OCI-LY1 (cell line): ENCODE measurements around the gene CEP126.

Experiments
- CTCF ChIP-seq: fragments of 200-600 bp; sonication (generic), shearing (Covaris generic); IDR thresholded peaks from 2 replicates; pipeline ENCODE4 v1.5.1; 2017; ENCODE audit warnings: mild to moderate bottlenecking, antibody characterized with exemption, low read length, moderate library complexity, mixed read lengths
- EZH2 ChIP-seq: fragments of 200-600 bp; sonication (generic), shearing (Covaris generic); IDR thresholded peaks from 2 replicates; pipeline ENCODE4 v1.8.0; 2017; ENCODE audit warnings: borderline replicate concordance, mixed run types, mild to moderate bottlenecking, antibody characterized with exemption, low read length, moderate library complexity, mixed read lengths

GRCh38 chr11:101913656-101914055, 1.2 kb upstream of the CEP126 start:
- no peak for TF ChIP-seq CTCF
- no peak for TF ChIP-seq EZH2
